GM12872 (cell line): Measurements from ENCODE around the gene TPRG1L.

Source experiments
- CTCF ChIP-seq: IDR thresholded peaks from 3 replicates; pipeline ENCODE4 v1.5.1; 2011; ENCODE audit warnings: low read depth, mild to moderate bottlenecking, low read length, moderate library complexity; ENCODE audit not compliant: insufficient read depth

TPRG1L gene

DNA sequence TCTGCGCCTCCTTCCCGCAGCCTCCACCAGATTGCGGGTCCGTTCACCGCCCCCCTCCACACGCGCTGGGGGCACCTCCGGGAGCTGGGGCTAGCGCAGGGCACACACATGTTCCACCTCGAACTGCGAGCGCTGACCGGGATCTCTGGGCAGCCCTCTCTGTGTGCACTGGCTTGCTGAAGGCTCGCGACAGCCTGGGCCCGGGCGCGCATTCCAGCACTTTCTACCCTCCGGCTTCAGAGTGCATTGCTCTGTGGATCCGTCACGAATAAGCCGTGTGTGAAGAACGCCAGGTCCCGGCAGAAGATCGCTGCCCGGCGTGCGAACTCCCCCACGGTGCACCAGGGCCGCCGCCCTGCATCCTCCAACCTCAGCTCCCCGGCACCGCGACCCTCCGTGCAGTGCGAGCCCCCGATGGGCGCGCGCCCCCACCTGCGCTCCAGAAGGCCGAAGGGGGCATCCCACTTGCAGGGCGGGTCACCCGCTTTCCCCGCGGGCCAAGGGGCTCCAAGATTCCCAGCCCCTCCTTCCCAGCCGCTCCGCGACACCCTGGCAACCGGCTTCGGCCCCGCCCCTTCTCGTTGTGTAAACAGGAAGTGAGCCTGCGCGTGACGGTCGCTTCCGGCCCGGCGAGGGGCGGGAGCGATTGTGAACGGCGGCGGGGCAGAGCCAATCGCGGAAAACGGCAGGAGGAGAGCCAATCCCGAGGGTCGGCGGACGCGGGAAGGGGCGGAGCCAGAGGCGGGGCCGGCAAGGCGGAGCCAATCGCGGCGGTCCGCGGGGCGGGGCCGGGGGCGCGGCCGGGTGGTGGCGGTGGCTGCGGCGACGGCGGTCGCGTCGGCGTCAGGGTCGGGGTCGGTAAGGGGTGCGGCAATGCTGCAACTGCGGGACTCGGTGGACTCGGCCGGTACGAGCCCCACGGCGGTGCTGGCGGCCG, at the start of gene TPRG1L:
TPRG1L (plus strand) TSS at position 816 of the 937 bp plus-strand sequence; CDS start at position 874, 58 bp downstream.
- TF ChIP-seq CTCF, result no peak

DNA sequence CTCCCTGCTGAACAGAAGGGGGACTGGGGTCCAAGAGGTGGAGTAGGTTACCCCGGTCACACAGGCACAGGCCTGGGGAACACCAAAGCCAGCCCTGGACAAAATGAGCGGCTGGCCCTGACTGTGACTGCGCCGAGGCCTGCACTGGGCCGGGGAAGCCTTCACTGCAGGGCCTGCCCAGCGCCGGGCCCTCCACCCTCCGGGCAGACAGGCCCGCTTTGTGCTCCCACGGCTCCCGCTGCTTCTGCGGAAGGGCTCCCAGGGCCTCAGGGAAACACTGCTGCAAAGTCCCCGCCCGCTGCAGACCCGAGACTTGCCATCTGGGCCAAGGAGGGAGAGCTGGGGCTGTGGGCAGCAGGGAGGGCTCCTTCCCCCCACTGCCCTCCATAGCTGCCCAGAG, 48.8 kb upstream of the TPRG1L start:
- TF ChIP-seq CTCF, result no peak

DNA sequence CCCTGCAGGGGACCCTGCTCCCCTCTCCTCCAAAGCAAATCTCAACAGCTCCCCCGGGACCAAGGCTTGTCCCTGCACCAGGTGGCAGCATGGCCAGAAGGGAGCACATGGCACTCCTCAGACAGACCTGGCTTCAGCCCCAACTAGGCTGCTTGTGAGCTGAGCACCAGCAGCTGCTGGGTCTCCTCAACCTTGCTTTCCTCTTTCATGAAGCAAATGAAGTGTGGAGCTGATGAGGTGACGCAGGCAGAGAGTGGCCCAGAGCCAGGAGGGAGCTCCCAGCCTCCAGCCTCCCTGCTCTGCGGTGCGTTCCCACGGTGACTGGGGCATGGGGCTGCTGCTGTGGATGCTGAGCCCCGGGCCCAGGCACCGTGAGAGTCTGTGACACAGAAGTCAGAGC, 47.5 kb upstream of the TPRG1L start:
- no peak for TF ChIP-seq CTCF

GRCh38 chr1:3577711-3578432, 46.9 kb upstream of the TPRG1L start:
- no peak for TF ChIP-seq CTCF

DNA sequence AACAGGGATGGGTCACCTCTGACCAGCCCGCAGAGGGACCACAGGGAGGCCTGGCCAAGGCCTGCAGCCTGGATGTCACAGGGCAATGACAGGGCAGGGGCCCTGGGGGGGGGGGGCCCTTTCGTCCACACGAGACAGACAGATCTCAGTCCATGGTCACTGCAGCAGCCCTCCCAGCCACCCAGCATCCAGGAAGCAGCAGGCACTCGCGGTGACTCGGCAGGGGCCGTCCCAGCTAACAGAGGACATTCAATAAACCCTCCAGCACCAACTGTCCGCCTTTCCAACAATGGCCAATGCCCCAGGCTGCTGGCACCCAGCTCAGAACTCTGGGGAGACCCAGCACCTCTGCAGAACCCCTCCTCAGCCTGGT, 46.4 kb upstream of the TPRG1L start:
- TF ChIP-seq CTCF, result no peak

DNA sequence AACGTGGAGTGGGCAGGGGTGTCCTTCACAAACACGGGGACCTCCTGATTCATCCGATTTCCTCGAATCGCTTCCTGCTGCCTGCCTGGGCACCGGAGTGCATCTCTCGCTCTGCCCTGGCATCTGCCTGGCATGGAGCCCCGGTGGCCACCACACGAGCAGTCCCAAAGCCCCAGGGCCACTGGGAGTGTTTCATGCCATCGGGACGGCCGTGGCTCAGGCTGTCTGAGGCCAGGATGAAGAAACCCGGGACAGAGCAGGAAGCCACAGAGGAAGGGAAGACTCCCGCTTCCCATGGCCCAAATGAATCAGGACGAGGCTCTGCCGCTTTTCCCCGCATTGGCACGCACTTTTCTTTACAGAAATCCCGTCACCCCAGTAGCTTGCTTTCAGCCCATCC, 45.9 kb upstream of the TPRG1L start:
- TF ChIP-seq CTCF, result no peak

- TF ChIP-seq CTCF, result no peak
These were observed 45.2 kb upstream of the TPRG1L start for GRCh38 chr1:3579626-3580025.
